ENCODE data around the gene PPP1R12B.

- TF ChIP-seq CTCF (IDR thresholded peaks at IDR 0.05; ENCODE audit: borderline replicate concordance, extremely low read depth, low read length, poor library complexity, severe bottlenecking): peak; percentile 73
- TF ChIP-seq EZH2 (IDR thresholded peaks at IDR 0.05; ENCODE audit: borderline replicate concordance, low read depth, low read length, severe bottlenecking): no peak
Observed at GRCh38 chr1:202599669-202600431, 251.4 kb downstream of the PPP1R12B start.
